ENCODE data around the gene ARHGEF25.
A peak's percentile ranks its signal among the peaks of the same experiment; 100 is the strongest.
"Not testable (repeated sequence)": the region's sequence is repeated elsewhere in the genome, so short reads cannot be mapped to it uniquely, and the experiment has no call there.

Gene ARHGEF25

GRCh38 chr12:57586128-57586527 lies 25.1 kb upstream of the ARHGEF25 start:
- no peak for DNase-seq

- no peak for DNase-seq
Observed at GRCh38 chr12:57586832-57587429, 24.3 kb upstream of the ARHGEF25 start.

- DNase-seq = not testable (repeated sequence)
Observed at GRCh38 chr12:57588951-57589610, 22.2 kb upstream of the ARHGEF25 start.

- no peak for DNase-seq
Observed at GRCh38 chr12:57590479-57590863, 20.8 kb upstream of the ARHGEF25 start.

- peak; percentile 78 for DNase-seq
Observed at GRCh38 chr12:57590864-57591781, 20.1 kb upstream of the ARHGEF25 start, which contains the start of gene PIP4K2C. TSS of gene PIP4K2C (plus strand) at chr12:57591192. CDS start at chr12:57591290, 98 bp downstream.

GRCh38 chr12:57591782-57592325 lies 19.4 kb upstream of the ARHGEF25 start:
- no peak for DNase-seq

GRCh38 chr12:57592551-57593165 lies 18.6 kb upstream of the ARHGEF25 start:
- no peak for DNase-seq

GRCh38 chr12:57593187-57593586 lies 18.0 kb upstream of the ARHGEF25 start:
- no peak for DNase-seq

- DNase-seq = no peak
Observed at GRCh38 chr12:57600395-57600794, 10.8 kb upstream of the ARHGEF25 start.

- no peak for DNase-seq
Observed at GRCh38 chr12:57602544-57602943, 8.7 kb upstream of the ARHGEF25 start.

GRCh38 chr12:57603324-57603723 lies 7.9 kb upstream of the ARHGEF25 start:
- DNase-seq = no peak

- DNase-seq = no peak
Observed at GRCh38 chr12:57603815-57604453, 7.3 kb upstream of the ARHGEF25 start.

- peak; percentile 13 for DNase-seq
Observed at GRCh38 chr12:57604454-57604991, 6.7 kb upstream of the ARHGEF25 start, which contains the start of gene DTX3. TSS of gene DTX3 (plus strand) at chr12:57604824. CDS start at chr12:57606518, 1,694 bp downstream.

- DNase-seq = no peak
Observed at GRCh38 chr12:57604992-57605810, 6.0 kb upstream of the ARHGEF25 start.

GRCh38 chr12:57605811-57606311 lies 5.4 kb upstream of the ARHGEF25 start:
- no peak for DNase-seq

- DNase-seq = no peak
Observed at GRCh38 chr12:57606399-57606798, 4.8 kb upstream of the ARHGEF25 start.

GRCh38 chr12:57606821-57607220 lies 4.4 kb upstream of the ARHGEF25 start:
- DNase-seq = no peak

- no peak for DNase-seq
Observed at GRCh38 chr12:57607958-57608663, 3.1 kb upstream of the ARHGEF25 start.

GRCh38 chr12:57609101-57609780 lies 2.0 kb upstream of the ARHGEF25 start:
- no peak for DNase-seq
